Hepatocyte (in vitro differentiated cells): ENCODE results near the gene SESN3.
"Not testable (repeated sequence)": the region's sequence is repeated elsewhere in the genome, so short reads cannot be mapped to it uniquely, and the experiment has no call there.

ENCODE experiments used
- CTCF ChIP-seq: fragments of 200-600 bp; sonication (generic); IDR thresholded peaks from 2 replicates; pipeline ENCODE4 v1.5.1; 2016; ENCODE audit warnings: antibody characterized with exemption, mild to moderate bottlenecking; ENCODE audit not compliant: poor library complexity
- EZH2 ChIP-seq: fragments of 200-600 bp; sonication (generic); IDR thresholded peaks from 2 replicates; pipeline ENCODE4 v1.6.1; 2016; ENCODE audit warnings: antibody characterized with exemption, mild to moderate bottlenecking, borderline replicate concordance
- EZH2phosphoT487 ChIP-seq: fragments of 200-600 bp; sonication (generic); IDR thresholded peaks from one replicate; pipeline ENCODE4 v1.6.1; 2018; ENCODE audit warnings: antibody characterized with exemption, mild to moderate bottlenecking, low read depth, moderate library complexity; ENCODE audit not compliant: unreplicated experiment, severe bottlenecking

- not testable (repeated sequence) for TF ChIP-seq CTCF, EZH2, EZH2phosphoT487
Observed at GRCh38 chr11:95251896-95252295, 20.9 kb upstream of the SESN3 start.
